GM12878 (cell line): ENCODE results near the gene PIP4K2A.
"Not testable (repeated sequence)": the region's sequence is repeated elsewhere in the genome, so short reads cannot be mapped to it uniquely, and the experiment has no call there.

ENCODE experiments used
- CBX5 ChIP-seq: sonication (generic); IDR thresholded peaks from 2 replicates; pipeline ENCODE4 v1.6.1; 2016; ENCODE audit warnings: low read depth, moderate library complexity, mild to moderate bottlenecking, inconsistent platforms
- CHD2 ChIP-seq: IDR thresholded peaks from 2 replicates; pipeline ENCODE4 v1.6.1; 2011; ENCODE audit warnings: low read depth, low read length, improper control_type of control experiment, borderline replicate concordance
- EZH2 ChIP-seq: IDR thresholded peaks from 2 replicates; pipeline ENCODE4 v1.6.1; 2012; ENCODE audit warnings: low read depth, mild to moderate bottlenecking, control low read depth, inconsistent platforms, low read length, borderline replicate concordance; ENCODE audit not compliant: control insufficient read depth
- NBN ChIP-seq: fragments of 450-650 bp; IDR thresholded peaks from 2 replicates; pipeline ENCODE4 v1.6.1; 2016
- POLR2A ChIP-seq: IDR thresholded peaks from 2 replicates; pipeline ENCODE4 v1.6.1; 2011; ENCODE audit warnings: low read depth, mild to moderate bottlenecking, low read length
- POLR2AphosphoS2 ChIP-seq: IDR thresholded peaks from 2 replicates; pipeline ENCODE4 v1.6.1; 2011; ENCODE audit warnings: low read depth, mild to moderate bottlenecking, low read length, improper control_type of control experiment, moderate library complexity
- POLR2AphosphoS5 ChIP-seq: IDR thresholded peaks from 2 replicates; pipeline ENCODE4 v1.6.1; 2011; ENCODE audit warnings: mild to moderate bottlenecking, low read length, inconsistent platforms
- RBBP5 ChIP-seq: fragments of 200-600 bp; sonication (generic); conservative IDR thresholded peaks from 2 replicates; pipeline ENCODE4 v1.6.1; 2016
- SIN3A ChIP-seq: IDR thresholded peaks from 2 replicates; pipeline ENCODE4 v1.6.1; 2012; ENCODE audit warnings: low read depth, low read length, improper control_type of control experiment
- ZNF24 ChIP-seq: fragments of 450-650 bp; IDR thresholded peaks from 2 replicates; pipeline ENCODE4 v1.6.1; 2017; ENCODE audit warnings: antibody characterized with exemption, mild to moderate bottlenecking
- ZZZ3 ChIP-seq: IDR thresholded peaks from 2 replicates; pipeline ENCODE4 v1.6.1; 2011; ENCODE audit warnings: low read depth; ENCODE audit not compliant: control insufficient read depth, insufficient read length
- TF ChIP-seq, protein P1 (sequence below), 3 experiments: IDR thresholded peaks in 2 of 3; conservative IDR thresholded peaks in 1 of 3; 2 replicates each; pipeline ENCODE4 v1.5.1; 2011; ENCODE audit warnings: low read depth in 3 of 3, low read length in 3 of 3, mild to moderate bottlenecking in 3 of 3, control low read depth in 2 of 3, moderate library complexity in 2 of 3, inconsistent platforms in 1 of 3, mixed read lengths in 1 of 3; ENCODE audit not compliant: control insufficient read depth in 2 of 3, insufficient read depth in 1 of 3; ENCODE audit errors: extremely low read depth in 1 of 3
- TF ChIP-seq, protein P2 (sequence below): IDR thresholded peaks from 2 replicates; pipeline ENCODE4 v1.6.1; 2012; ENCODE audit warnings: mild to moderate bottlenecking, low read depth, low read length
- TF ChIP-seq, protein P3 (sequence below): IDR thresholded peaks from 2 replicates; pipeline ENCODE4 v1.6.1; 2012; ENCODE audit warnings: low read length, inconsistent platforms

DNA sequence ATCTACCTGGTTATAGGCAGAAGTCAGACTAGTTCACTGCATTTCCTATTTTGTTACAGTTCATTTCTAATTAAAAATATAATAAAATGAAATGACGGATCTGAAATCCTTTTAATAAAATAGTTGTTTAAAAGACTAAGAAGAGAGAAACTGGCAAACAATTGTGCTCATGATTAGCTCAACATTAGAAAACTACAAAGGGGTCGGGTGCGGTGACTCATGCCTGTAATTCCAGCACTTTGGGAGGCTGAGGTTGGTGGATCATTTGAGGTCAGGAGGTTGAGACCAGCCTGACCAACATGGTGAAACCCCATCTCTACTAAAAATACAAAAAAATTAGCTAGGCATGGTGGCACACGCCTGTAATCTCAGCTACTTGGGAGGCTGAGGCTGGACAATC lies 27.3 kb upstream of the PIP4K2A start:
- TF ChIP-seq POLR2AphosphoS5, ZZZ3, CHD2, EZH2, ZNF24, NBN, POLR2A, SIN3A, POLR2AphosphoS2, CBX5, RBBP5: not testable (repeated sequence)
- TF ChIP-seq, protein P1, sequence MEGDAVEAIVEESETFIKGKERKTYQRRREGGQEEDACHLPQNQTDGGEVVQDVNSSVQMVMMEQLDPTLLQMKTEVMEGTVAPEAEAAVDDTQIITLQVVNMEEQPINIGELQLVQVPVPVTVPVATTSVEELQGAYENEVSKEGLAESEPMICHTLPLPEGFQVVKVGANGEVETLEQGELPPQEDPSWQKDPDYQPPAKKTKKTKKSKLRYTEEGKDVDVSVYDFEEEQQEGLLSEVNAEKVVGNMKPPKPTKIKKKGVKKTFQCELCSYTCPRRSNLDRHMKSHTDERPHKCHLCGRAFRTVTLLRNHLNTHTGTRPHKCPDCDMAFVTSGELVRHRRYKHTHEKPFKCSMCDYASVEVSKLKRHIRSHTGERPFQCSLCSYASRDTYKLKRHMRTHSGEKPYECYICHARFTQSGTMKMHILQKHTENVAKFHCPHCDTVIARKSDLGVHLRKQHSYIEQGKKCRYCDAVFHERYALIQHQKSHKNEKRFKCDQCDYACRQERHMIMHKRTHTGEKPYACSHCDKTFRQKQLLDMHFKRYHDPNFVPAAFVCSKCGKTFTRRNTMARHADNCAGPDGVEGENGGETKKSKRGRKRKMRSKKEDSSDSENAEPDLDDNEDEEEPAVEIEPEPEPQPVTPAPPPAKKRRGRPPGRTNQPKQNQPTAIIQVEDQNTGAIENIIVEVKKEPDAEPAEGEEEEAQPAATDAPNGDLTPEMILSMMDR (IDR thresholded peaks at IDR 0.05 in 2 of 3, conservative IDR thresholded peaks at IDR 0.05 in 1 of 3; ENCODE audit: control insufficient read depth in 2 of 3, extremely low read depth in 1 of 3, insufficient read depth in 1 of 3, low read depth in 3 of 3, low read length in 3 of 3): not testable (repeated sequence)
- TF ChIP-seq, protein P2, sequence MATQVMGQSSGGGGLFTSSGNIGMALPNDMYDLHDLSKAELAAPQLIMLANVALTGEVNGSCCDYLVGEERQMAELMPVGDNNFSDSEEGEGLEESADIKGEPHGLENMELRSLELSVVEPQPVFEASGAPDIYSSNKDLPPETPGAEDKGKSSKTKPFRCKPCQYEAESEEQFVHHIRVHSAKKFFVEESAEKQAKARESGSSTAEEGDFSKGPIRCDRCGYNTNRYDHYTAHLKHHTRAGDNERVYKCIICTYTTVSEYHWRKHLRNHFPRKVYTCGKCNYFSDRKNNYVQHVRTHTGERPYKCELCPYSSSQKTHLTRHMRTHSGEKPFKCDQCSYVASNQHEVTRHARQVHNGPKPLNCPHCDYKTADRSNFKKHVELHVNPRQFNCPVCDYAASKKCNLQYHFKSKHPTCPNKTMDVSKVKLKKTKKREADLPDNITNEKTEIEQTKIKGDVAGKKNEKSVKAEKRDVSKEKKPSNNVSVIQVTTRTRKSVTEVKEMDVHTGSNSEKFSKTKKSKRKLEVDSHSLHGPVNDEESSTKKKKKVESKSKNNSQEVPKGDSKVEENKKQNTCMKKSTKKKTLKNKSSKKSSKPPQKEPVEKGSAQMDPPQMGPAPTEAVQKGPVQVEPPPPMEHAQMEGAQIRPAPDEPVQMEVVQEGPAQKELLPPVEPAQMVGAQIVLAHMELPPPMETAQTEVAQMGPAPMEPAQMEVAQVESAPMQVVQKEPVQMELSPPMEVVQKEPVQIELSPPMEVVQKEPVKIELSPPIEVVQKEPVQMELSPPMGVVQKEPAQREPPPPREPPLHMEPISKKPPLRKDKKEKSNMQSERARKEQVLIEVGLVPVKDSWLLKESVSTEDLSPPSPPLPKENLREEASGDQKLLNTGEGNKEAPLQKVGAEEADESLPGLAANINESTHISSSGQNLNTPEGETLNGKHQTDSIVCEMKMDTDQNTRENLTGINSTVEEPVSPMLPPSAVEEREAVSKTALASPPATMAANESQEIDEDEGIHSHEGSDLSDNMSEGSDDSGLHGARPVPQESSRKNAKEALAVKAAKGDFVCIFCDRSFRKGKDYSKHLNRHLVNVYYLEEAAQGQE: not testable (repeated sequence)
- TF ChIP-seq, protein P3, sequence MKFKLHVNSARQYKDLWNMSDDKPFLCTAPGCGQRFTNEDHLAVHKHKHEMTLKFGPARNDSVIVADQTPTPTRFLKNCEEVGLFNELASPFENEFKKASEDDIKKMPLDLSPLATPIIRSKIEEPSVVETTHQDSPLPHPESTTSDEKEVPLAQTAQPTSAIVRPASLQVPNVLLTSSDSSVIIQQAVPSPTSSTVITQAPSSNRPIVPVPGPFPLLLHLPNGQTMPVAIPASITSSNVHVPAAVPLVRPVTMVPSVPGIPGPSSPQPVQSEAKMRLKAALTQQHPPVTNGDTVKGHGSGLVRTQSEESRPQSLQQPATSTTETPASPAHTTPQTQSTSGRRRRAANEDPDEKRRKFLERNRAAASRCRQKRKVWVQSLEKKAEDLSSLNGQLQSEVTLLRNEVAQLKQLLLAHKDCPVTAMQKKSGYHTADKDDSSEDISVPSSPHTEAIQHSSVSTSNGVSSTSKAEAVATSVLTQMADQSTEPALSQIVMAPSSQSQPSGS: not testable (repeated sequence)
